ENCODE measurements around the gene KLHL15.
"Not testable (repeated sequence)": the region's sequence is repeated elsewhere in the genome, so short reads cannot be mapped to it uniquely, and the experiment has no call there.

KLHL15 gene

GRCh38 chrX:24017674-24018073, 9.3 kb downstream of the KLHL15 start:
- DNase-seq (ENCODE audit: low read depth, low spot score) = no peak

- DNase-seq (ENCODE audit: low read depth, low spot score) = no peak
These were observed 12.5 kb downstream of the KLHL15 start for GRCh38 chrX:24014388-24015018.

DNA sequence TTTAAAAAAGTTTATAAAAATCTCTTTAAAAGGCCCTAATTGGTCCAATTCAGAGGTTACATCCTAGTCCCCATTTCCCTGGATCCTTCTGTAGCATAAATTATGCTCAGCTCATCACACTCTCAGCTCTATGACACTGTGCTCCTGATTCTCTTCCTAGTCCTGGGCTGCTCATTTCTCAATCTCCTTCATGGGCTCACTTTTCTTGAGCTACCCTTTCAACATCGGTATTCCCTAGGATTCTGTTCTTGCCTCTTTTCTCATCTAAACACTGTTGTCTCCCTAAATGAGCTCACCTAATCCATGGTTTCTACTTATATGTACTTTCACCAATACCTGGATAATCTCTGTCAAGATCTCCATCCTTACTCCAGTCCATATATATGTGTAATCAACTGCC, 14.7 kb downstream of the KLHL15 start:
- no peak for DNase-seq (ENCODE audit: low read depth, low spot score)

DNA sequence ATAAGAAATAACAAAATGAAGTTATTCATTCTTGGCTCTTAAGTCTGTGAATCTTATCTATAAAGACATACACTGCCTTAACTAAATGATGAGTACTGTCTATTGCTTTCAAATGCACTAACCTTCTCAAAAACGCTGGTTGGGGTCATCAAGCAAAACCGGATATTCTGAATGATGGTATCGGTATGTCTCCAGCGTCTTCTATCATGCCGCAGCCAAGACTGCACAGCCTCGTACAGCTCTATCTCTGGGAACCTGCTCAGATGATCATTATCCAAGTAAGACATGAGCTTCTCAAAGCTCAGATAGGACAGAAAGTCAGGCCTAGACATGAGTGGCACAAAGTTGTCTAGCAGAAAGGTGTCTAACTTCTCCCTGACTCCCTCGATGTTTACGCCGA, 21.1 kb downstream of the KLHL15 start:
- no peak for DNase-seq (ENCODE audit: low read depth, low spot score)

- DNase-seq (ENCODE audit: low read depth, low spot score) = no peak
These were observed 22.0 kb downstream of the KLHL15 start for GRCh38 chrX:24005028-24005427.

DNA sequence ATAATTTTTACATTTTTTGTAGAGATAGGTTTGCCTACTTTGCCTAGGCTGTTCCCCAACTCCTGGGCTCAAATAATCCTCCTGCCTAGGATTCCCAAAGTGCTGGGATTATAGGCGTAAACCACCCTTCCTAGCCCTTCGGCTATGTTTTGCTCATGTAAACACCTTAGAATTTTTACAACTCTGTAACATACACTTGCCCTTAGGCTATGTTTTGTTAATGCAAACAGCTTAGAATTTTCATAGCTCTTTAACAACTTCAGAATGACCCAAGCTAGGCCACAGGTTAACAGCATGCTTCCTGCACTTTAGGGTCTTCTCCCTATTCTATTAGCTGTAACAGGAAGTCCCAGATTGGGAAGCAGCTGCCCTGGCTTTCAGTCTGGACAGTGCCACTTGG, 24.2 kb downstream of the KLHL15 start:
- DNase-seq (ENCODE audit: low read depth, low spot score) = no peak

DNA sequence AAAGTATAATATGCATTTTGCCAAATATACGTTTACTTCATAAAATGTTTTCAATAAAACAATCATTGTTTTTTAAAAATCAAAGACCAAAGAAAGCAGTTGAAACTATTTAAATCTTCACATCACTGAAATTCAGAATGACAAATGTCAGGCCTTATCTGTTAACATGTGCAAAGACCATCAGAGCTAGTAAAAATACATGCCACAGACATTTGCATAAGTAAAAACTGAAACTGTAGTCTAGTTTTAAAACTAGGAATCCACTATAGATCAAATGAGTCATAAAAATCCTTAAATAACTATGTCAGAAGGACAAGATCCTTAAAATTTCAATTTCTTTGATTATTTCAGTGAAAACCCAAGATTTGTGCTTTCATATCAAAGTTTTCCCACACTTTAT, 24.8 kb downstream of the KLHL15 start:
- DNase-seq (ENCODE audit: low read depth, low spot score) = no peak

DNA sequence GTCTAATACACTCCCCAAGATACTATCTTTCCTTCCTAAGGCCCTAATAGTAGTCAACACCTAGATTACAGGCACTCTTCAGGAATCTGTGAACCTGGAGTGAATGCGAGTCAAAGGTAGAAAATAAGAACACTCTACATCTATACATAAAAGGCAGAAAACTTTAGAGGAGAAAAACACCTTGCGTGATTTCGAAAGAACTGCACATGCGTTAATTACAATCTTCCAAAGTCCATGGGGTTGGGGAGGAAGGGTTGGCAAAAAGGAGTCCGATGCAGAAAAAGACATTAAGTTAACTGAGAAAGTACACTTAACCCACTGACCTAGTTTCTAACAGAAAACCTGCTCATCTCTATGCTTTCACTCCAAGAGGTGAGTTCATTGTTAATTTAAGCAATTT, 27.3 kb downstream of the KLHL15 start:
- no peak for DNase-seq (ENCODE audit: low read depth, low spot score)

DNA sequence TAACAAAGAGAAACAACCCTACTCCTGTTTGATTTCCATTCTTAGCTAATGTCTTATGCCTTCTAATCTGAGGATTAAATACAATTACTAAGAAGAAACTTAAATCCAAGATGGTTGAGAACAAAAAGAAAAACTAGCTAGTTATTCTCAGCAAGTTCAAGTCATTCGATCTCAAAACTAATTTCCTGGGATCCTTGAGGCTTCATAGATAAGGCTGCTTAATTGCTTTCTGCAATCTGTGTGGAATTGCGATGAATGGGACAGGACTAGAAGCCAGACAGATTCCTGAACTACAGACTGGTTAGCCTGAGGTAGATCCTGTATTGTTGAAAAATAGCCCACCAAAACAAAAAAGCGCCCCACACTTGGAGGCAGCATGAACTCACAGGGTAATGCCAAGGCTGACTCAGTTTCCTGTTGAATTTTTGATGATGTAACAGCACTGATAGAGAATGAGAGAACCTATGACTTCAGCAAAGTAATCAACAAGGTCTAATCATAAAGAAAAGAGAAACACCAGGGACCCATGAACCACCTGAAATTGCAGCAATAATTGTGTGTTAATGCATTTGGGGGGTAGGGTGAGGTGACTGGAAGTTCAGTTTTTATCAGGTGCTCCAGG, 33.9 kb downstream of the KLHL15 start:
- DNase-seq (ENCODE audit: low read depth, low spot score) = no peak

DNA sequence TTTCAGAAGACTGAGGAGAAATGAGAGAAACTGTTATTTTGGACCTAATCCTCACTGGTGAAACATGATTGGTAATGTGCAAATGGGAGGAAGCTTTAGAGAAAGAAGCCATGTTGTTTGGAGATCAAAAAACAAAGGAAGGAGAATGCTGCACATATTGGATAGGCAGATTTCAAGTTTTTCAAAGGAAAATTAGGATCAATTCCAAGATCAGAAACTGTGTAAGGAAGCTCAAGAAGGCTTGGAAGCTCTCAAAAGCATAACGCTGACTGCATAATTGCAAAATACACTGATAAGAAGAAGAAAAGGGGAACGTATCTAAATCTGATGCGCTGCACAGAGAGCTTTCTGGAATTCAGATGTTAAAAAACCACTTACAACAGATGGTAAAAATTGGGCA, 34.6 kb downstream of the KLHL15 start:
- no peak for DNase-seq (ENCODE audit: low read depth, low spot score)

DNA sequence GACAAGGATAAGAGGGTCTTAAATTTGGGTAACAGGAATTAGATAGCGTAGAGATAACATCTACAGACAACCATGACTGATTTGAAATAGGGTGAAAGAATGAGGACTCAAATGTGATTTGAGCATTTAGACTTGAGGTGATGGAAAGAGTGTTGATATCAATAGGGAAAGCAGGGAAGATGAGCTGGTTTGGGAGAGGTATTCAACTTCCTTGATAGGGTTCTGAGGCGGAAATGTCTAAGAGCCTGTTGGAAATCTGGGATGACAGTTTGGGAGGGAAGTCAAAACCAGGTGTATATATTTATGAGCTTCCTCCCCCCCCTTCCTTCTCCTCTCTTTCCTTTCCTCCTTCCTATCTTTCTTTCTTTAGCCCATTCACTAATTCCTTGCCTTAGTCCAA, 36.5 kb downstream of the KLHL15 start:
- DNase-seq (ENCODE audit: low read depth, low spot score) = no peak

DNA sequence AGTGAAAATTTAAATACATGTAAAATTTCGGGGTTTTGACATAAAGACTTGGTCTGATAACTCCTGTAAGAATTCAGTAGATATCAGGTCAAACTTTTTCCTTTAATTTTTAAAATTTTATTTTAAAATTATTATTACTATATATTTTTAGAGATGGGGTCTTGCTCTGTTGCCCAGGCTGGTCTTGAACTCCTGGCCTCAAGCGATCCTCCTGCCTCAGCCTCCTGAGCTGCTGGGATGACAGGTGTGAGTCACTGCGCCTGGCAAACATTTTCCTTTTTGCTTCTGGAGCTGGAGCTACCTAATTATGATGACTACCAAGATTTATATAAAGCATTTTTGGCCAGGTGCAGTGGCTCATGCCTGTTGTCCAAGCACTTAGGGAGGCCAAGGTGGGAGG, 37.3 kb downstream of the KLHL15 start:
- no peak for DNase-seq (ENCODE audit: low read depth, low spot score)

DNA sequence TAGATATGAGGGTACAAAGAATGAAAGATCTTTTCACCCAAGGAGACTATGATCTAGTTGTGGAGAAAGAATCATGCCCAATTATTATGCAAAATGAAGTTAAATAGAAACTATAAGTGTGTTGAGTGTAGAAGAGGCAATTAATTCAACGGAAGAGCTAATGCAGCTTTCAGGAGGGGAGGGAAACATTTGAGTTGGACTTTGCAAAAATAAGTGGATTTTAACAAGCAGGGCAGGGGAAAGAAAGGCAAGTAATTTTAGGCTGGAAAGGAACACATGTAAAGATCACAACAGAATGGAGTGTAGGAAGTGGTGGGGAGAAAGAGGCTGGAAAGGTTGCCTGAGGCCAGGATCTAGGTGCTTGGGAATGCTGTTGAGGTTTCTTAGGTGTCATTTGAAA, 44.1 kb downstream of the KLHL15 start:
- no peak for DNase-seq (ENCODE audit: low read depth, low spot score)

GRCh38 chrX:23981711-23982110, 45.3 kb downstream of the KLHL15 start:
- DNase-seq (ENCODE audit: low read depth, low spot score) = no peak

DNA sequence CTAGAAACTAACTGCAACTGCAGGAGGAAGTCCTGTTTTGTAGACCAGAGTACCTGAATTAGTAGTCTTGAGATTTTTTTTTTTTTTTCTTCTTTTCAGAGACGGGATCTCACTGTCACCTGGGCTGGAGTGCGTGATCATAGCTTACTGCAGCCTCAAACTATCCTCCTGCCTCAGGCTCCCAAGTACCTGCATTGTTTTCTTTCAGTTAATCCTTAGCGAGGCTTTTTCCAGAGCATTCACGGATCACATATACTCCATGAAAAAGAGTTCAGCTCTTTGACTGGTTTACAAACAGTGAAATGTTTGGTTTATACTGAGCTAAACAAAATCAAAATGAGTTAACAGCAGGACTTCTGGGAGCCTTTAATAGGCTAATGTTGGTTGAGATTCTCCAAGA, 45.8 kb downstream of the KLHL15 start:
- no peak for DNase-seq (ENCODE audit: low read depth, low spot score)

GRCh38 chrX:23980011-23980441, 47.0 kb downstream of the KLHL15 start:
- no peak for DNase-seq (ENCODE audit: low read depth, low spot score)

DNA sequence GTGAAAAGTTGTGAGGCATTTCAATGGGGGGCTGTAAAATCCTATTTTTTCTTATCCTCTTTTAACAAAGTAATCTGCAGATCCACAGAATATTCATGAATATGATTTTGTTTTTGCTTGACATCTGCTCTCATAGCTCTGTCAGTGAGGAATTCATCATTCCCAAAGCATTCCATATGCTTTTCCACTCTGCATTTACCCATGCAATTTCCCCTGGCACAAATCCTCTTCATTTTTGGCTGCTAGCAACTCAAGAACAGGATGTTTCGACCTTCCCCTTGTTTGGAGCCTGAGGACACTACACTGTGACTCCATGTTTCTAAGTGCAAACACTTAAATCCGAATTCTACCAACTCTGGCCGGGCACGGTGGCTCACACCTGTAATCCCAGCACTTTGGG, 48.5 kb downstream of the KLHL15 start:
- DNase-seq (ENCODE audit: low read depth, low spot score) = no peak

DNA sequence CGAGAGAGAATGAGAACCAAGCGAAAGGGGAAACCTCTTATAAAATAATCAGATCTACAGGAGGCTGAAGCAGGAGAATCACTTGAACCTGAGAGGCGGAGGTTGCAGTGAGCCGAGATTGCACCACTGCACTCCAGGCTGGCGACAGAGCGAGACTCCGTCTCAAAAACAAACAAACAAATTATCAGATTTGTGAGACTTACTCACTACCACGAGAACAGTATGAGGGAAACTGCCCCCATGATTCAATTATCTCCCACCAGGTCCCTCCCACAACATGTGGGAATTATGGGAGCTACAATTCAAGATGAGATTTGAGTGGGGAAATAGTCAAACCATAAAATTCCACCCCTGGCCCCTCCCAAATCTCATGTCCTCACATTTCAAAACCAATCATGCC, 61.4 kb downstream of the KLHL15 start:
- not testable (repeated sequence) for DNase-seq (ENCODE audit: low read depth, low spot score)

- no peak for DNase-seq (ENCODE audit: low read depth, low spot score)
These were observed 62.8 kb downstream of the KLHL15 start for GRCh38 chrX:23964191-23964590.

DNA sequence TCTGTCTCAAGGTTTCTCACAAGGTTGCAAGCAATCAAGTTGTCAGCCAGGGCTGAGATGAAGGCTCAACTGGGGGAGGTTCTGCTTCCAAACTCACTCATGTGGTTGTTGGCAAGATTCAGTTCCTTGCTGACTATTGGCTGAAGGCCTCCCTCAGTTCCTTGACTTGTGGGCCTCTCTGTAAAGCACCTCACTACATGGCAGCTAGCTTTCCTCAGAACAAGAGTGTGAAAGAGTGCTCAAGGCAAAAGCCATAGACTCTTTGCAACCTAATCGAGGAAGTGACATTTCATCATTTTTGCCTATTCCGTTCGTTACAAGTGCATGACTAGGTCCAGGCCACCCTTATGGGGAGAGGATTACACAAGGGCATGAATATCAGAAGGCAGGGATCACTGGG, 67.2 kb downstream of the KLHL15 start:
- no peak for DNase-seq (ENCODE audit: low read depth, low spot score)

GRCh38 chrX:23954396-23954795, 72.6 kb downstream of the KLHL15 start:
- DNase-seq (ENCODE audit: low read depth, low spot score) = no peak

GRCh38 chrX:23953908-23954269, 73.1 kb downstream of the KLHL15 start:
- DNase-seq (ENCODE audit: low read depth, low spot score) = no peak

- no peak for DNase-seq (ENCODE audit: low read depth, low spot score)
These were observed 73.7 kb downstream of the KLHL15 start for GRCh38 chrX:23952984-23953907.

All from smooth muscle cell of the brain vasculature (primary cell).